Gastrocnemius medialis (tissue), 4 donors: Measurements from ENCODE around the gene KIAA1614.

Source experiments
- POLR2A ChIP-seq, 2 donors: fragments of 450-650 bp; IDR thresholded peaks; one replicate each; pipeline ENCODE4 v1.6.1; 2017; ENCODE audit warnings: antibody characterized with exemption in 2 of 2, mild to moderate bottlenecking in 2 of 2, moderate library complexity in 2 of 2
- TF ChIP-seq, protein P1 (sequence below), 5 experiments: fragments of 450-650 bp in 3 of 5; fragments of 200-600 bp in 2 of 5; sonication (generic) in 2 of 5; IDR thresholded peaks in 4 of 5; conservative IDR thresholded peaks in 1 of 5; 1 replicate in 4 of 5; 2 replicates in 1 of 5; pipeline ENCODE4 v1.5.1; 2016 to 2019; ENCODE audit warnings: antibody characterized with exemption in 5 of 5, mild to moderate bottlenecking in 3 of 5, moderate library complexity in 3 of 5

- no peak for TF ChIP-seq POLR2A (IDR thresholded peaks at IDR 0.05)
- TF ChIP-seq, protein P1, sequence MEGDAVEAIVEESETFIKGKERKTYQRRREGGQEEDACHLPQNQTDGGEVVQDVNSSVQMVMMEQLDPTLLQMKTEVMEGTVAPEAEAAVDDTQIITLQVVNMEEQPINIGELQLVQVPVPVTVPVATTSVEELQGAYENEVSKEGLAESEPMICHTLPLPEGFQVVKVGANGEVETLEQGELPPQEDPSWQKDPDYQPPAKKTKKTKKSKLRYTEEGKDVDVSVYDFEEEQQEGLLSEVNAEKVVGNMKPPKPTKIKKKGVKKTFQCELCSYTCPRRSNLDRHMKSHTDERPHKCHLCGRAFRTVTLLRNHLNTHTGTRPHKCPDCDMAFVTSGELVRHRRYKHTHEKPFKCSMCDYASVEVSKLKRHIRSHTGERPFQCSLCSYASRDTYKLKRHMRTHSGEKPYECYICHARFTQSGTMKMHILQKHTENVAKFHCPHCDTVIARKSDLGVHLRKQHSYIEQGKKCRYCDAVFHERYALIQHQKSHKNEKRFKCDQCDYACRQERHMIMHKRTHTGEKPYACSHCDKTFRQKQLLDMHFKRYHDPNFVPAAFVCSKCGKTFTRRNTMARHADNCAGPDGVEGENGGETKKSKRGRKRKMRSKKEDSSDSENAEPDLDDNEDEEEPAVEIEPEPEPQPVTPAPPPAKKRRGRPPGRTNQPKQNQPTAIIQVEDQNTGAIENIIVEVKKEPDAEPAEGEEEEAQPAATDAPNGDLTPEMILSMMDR (IDR thresholded peaks at IDR 0.05 in 4 of 5, conservative IDR thresholded peaks at IDR 0.05 in 1 of 5): no peak
Measured at GRCh38 chr1:180919183-180919700, 6.5 kb downstream of the KIAA1614 start.
